ENCODE measurements around the gene ABLIM1. TPM values are rescaled to one million over a fixed set of nuclear protein-coding genes. Genes with fewer than 3 reads are reported as not detected.
"Not testable (repeated sequence)": the region's sequence is repeated elsewhere in the genome, so short reads cannot be mapped to it uniquely, and the experiment has no call there.

ABLIM1 gene
- total RNA-seq, result 100 to 1,000 TPM in 1 of 2 donors, 10 to 100 TPM in 1; 55.8 to 117 TPM
- 10 to 100 TPM; 13.6 to 14.5 TPM for polyA plus RNA-seq
- long read RNA-seq, donor 1, partial matches to known transcripts, result 24 of 163 reads
- long read RNA-seq, donor 1, other reads (novel, unspliced or antisense), result 139 of 163 reads
- long read RNA-seq, donor 2, partial matches to known transcripts, result 6 of 50 reads
- long read RNA-seq, donor 2, other reads (novel, unspliced or antisense), result 44 of 50 reads

GRCh38 chr10:114658175-114658574 lies at the start of gene ABLIM1:
Gene ABLIM1 (minus strand): TSS chr10:114658275. CDS start chr10:114658200, 75 bp downstream.
- Histone ChIP-seq H3K4me3 (ENCODE audit: low read length in 2 of 2) (no peak within 1 kb of the TSS), H3K36me3 (ENCODE audit: control insufficient read depth in 1 of 2, insufficient read depth in 2 of 2, low read length in 1 of 2) (no peaks in the 10 kb centered on the region), H3K9me3 (ENCODE audit: control insufficient read depth, low read length) (peaks cover 4% of the 10 kb centered on the region), H3K27me3 (ENCODE audit: control insufficient read depth in 1 of 2, insufficient read depth in 2 of 2, low read length in 1 of 2) (no peaks in the 10 kb centered on the region), H3K4me1 (ENCODE audit: control insufficient read depth in 1 of 2, insufficient read depth in 2 of 2, low read length in 2 of 2) (no peaks in the 10 kb centered on the region), H3K27ac (ENCODE audit: low read depth in 1 of 2, low read length in 2 of 2) (no peak within 1 kb of the TSS)
- intact Hi-C loops (cut with DNase I), result no loop called here
- DNase-seq (no peak), ATAC-seq (ENCODE audit: low FRiP score) (no peak)
- WGBS, 2 donors, result 91 to 92% methylated on average over 2 of the region's 2 CpGs

- 70 to 80% methylated on average over 4 of the region's 4 CpGs for WGBS, 2 donors
- H3K9me3 ChIP-seq (ENCODE audit: control insufficient read depth, low read length), result no peaks in the 10 kb centered on the region
- no peaks in the 10 kb centered on the region for H3K36me3 ChIP-seq (ENCODE audit: control insufficient read depth in 1 of 2, insufficient read depth in 2 of 2, low read length in 1 of 2)
- intact Hi-C loops (cut with DNase I), result loop anchor here (5.0 to 10.0 kb wide), 2 partner anchors 232 to 239 kb away; no protein-coding TSS in a partner anchor
- no peak for DNase-seq
- no peaks in the 10 kb centered on the region for H3K4me1 ChIP-seq (ENCODE audit: control insufficient read depth in 1 of 2, insufficient read depth in 2 of 2, low read length in 2 of 2)
- H3K27ac ChIP-seq (ENCODE audit: low read depth in 1 of 2, low read length in 2 of 2), result no peak overlapping the region
- ATAC-seq (ENCODE audit: low FRiP score), result no peak
- H3K4me3 ChIP-seq (ENCODE audit: low read length in 2 of 2), result no peak overlapping the region
- no peaks in the 10 kb centered on the region for H3K27me3 ChIP-seq (ENCODE audit: control insufficient read depth in 1 of 2, insufficient read depth in 2 of 2, low read length in 1 of 2)
Observed at GRCh38 chr10:114706458-114707055, 48.5 kb upstream of the ABLIM1 start.

- intact Hi-C loops (cut with DNase I), result loop anchor here (5.0 to 10.0 kb wide), 2 partner anchors 230 to 237 kb away; no protein-coding TSS in a partner anchor
- no peak overlapping the region for H3K27ac ChIP-seq (ENCODE audit: low read depth in 1 of 2, low read length in 2 of 2)
Observed at GRCh38 chr10:114704679-114705078, 46.6 kb upstream of the ABLIM1 start.

GRCh38 chr10:114703377-114704107 lies 45.5 kb upstream of the ABLIM1 start:
- no peak for ATAC-seq (ENCODE audit: low FRiP score)
- no peaks in the 10 kb centered on the region for H3K27me3 ChIP-seq (ENCODE audit: control insufficient read depth in 1 of 2, insufficient read depth in 2 of 2, low read length in 1 of 2)
- H3K4me3 ChIP-seq (ENCODE audit: low read length in 2 of 2), result no peak overlapping the region
- DNase-seq, result no peak
- no peaks in the 10 kb centered on the region for H3K9me3 ChIP-seq (ENCODE audit: control insufficient read depth, low read length)
- no peaks in the 10 kb centered on the region for H3K4me1 ChIP-seq (ENCODE audit: control insufficient read depth in 1 of 2, insufficient read depth in 2 of 2, low read length in 2 of 2)
- H3K36me3 ChIP-seq (ENCODE audit: control insufficient read depth in 1 of 2, insufficient read depth in 2 of 2, low read length in 1 of 2), result no peaks in the 10 kb centered on the region
- WGBS, 2 donors, result 40% methylated on average over 6 of the region's 6 CpGs
- H3K27ac ChIP-seq (ENCODE audit: low read depth in 1 of 2, low read length in 2 of 2), result no peak overlapping the region
- intact Hi-C loops (cut with DNase I), result loop anchor here (2.0 to 10.0 kb wide), 2 partner anchors 153 to 229 kb away; no protein-coding TSS in a partner anchor

More at GRCh38 chr10:114704679-114705078, 46.6 kb upstream of the ABLIM1 start:
- Histone ChIP-seq H3K36me3 (ENCODE audit: control insufficient read depth in 1 of 2, insufficient read depth in 2 of 2, low read length in 1 of 2) (no peaks in the 10 kb centered on the region), H3K4me1 (ENCODE audit: control insufficient read depth in 1 of 2, insufficient read depth in 2 of 2, low read length in 2 of 2) (no peaks in the 10 kb centered on the region), H3K9me3 (ENCODE audit: control insufficient read depth, low read length) (no peaks in the 10 kb centered on the region), H3K27me3 (ENCODE audit: control insufficient read depth in 1 of 2, insufficient read depth in 2 of 2, low read length in 1 of 2) (no peaks in the 10 kb centered on the region), H3K4me3 (ENCODE audit: low read length in 2 of 2) (no peak overlapping the region)
- 94 to 97% methylated on average over 4 of the region's 4 CpGs for WGBS, 2 donors
- no peak for ATAC-seq (ENCODE audit: low FRiP score)
- no peak for DNase-seq

- ATAC-seq (ENCODE audit: low FRiP score), result no peak
- H3K9me3 ChIP-seq (ENCODE audit: control insufficient read depth, low read length), result no peaks in the 10 kb centered on the region
- no peaks in the 10 kb centered on the region for H3K27me3 ChIP-seq (ENCODE audit: control insufficient read depth in 1 of 2, insufficient read depth in 2 of 2, low read length in 1 of 2)
- no peaks in the 10 kb centered on the region for H3K36me3 ChIP-seq (ENCODE audit: control insufficient read depth in 1 of 2, insufficient read depth in 2 of 2, low read length in 1 of 2)
- no peak for DNase-seq
- no peak overlapping the region for H3K4me3 ChIP-seq (ENCODE audit: low read length in 2 of 2)
- H3K27ac ChIP-seq (ENCODE audit: low read depth in 1 of 2, low read length in 2 of 2), result no peak overlapping the region
- intact Hi-C loops (cut with DNase I), result no loop called here
- peaks cover 0 to 2% of the 10 kb centered on the region in 2 donors for H3K4me1 ChIP-seq (ENCODE audit: control insufficient read depth in 1 of 2, insufficient read depth in 2 of 2, low read length in 2 of 2)
Observed at GRCh38 chr10:114698271-114699061, 40.4 kb upstream of the ABLIM1 start.

- peak in 1 of 2 donors; percentile 59 for DNase-seq
- H3K27me3 ChIP-seq (ENCODE audit: control insufficient read depth in 1 of 2, insufficient read depth in 2 of 2, low read length in 1 of 2), result no peaks in the 10 kb centered on the region
- no peaks in the 10 kb centered on the region for H3K36me3 ChIP-seq (ENCODE audit: control insufficient read depth in 1 of 2, insufficient read depth in 2 of 2, low read length in 1 of 2)
- H3K9me3 ChIP-seq (ENCODE audit: control insufficient read depth, low read length), result no peaks in the 10 kb centered on the region
- ATAC-seq (ENCODE audit: low FRiP score), result peak; percentile 22
- no peak overlapping the region for H3K27ac ChIP-seq (ENCODE audit: low read depth in 1 of 2, low read length in 2 of 2)
- H3K4me3 ChIP-seq (ENCODE audit: low read length in 2 of 2), result no peak overlapping the region
- intact Hi-C loops (cut with DNase I), result no loop called here
- H3K4me1 ChIP-seq (ENCODE audit: control insufficient read depth in 1 of 2, insufficient read depth in 2 of 2, low read length in 2 of 2), result peaks cover 0 to 2% of the 10 kb centered on the region in 2 donors
- whole genome bisulfite sequencing, 2 donors, result 37 to 49% methylated on average over 10 of the region's 10 CpGs
Observed at GRCh38 chr10:114697061-114697598, 39.1 kb upstream of the ABLIM1 start.

- H3K9me3 ChIP-seq (ENCODE audit: control insufficient read depth, low read length); H3K27me3 ChIP-seq (ENCODE audit: control insufficient read depth in 1 of 2, insufficient read depth in 2 of 2, low read length in 1 of 2); intact Hi-C loops (cut with DNase I); H3K36me3 ChIP-seq (ENCODE audit: control insufficient read depth in 1 of 2, insufficient read depth in 2 of 2, low read length in 1 of 2); H3K4me3 ChIP-seq (ENCODE audit: low read length in 2 of 2); H3K27ac ChIP-seq (ENCODE audit: low read depth in 1 of 2, low read length in 2 of 2); H3K4me1 ChIP-seq (ENCODE audit: control insufficient read depth in 1 of 2, insufficient read depth in 2 of 2, low read length in 2 of 2); ATAC-seq (ENCODE audit: low FRiP score); DNase-seq: not testable (repeated sequence)
Observed at GRCh38 chr10:114696301-114696700, 38.2 kb upstream of the ABLIM1 start.

- no peak overlapping the region for H3K4me3 ChIP-seq (ENCODE audit: low read length in 2 of 2)
- intact Hi-C loops (cut with DNase I), result no loop called here
- no peaks in the 10 kb centered on the region for H3K9me3 ChIP-seq (ENCODE audit: control insufficient read depth, low read length)
- no peaks in the 10 kb centered on the region for H3K36me3 ChIP-seq (ENCODE audit: control insufficient read depth in 1 of 2, insufficient read depth in 2 of 2, low read length in 1 of 2)
- H3K27me3 ChIP-seq (ENCODE audit: control insufficient read depth in 1 of 2, insufficient read depth in 2 of 2, low read length in 1 of 2), result no peaks in the 10 kb centered on the region
- DNase-seq (no peak), ATAC-seq (ENCODE audit: low FRiP score) (no peak)
- WGBS, 2 donors, result 73 to 74% methylated on average over 8 of the region's 8 CpGs
- peaks cover 0 to 2% of the 10 kb centered on the region in 2 donors for H3K4me1 ChIP-seq (ENCODE audit: control insufficient read depth in 1 of 2, insufficient read depth in 2 of 2, low read length in 2 of 2)
- H3K27ac ChIP-seq (ENCODE audit: low read depth in 1 of 2, low read length in 2 of 2), result no peak overlapping the region
Observed at GRCh38 chr10:114694752-114695151, 36.7 kb upstream of the ABLIM1 start.

Data from aorta (tissue), 5 donors.